NCI-H1417 treated with DMSO at 0.1 percent for 48 hours (cell line): ENCODE results near the gene CD96.
"Not testable (repeated sequence)": the region's sequence is repeated elsewhere in the genome, so short reads cannot be mapped to it uniquely, and the experiment has no call there.

ENCODE experiments used
- DNase-seq: peaks from one replicate; lab custom pipeline; 2025; lab: John Stamatoyannopoulos, UW

The CD96 gene, protein sequence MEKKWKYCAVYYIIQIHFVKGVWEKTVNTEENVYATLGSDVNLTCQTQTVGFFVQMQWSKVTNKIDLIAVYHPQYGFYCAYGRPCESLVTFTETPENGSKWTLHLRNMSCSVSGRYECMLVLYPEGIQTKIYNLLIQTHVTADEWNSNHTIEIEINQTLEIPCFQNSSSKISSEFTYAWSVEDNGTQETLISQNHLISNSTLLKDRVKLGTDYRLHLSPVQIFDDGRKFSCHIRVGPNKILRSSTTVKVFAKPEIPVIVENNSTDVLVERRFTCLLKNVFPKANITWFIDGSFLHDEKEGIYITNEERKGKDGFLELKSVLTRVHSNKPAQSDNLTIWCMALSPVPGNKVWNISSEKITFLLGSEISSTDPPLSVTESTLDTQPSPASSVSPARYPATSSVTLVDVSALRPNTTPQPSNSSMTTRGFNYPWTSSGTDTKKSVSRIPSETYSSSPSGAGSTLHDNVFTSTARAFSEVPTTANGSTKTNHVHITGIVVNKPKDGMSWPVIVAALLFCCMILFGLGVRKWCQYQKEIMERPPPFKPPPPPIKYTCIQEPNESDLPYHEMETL

DNA sequence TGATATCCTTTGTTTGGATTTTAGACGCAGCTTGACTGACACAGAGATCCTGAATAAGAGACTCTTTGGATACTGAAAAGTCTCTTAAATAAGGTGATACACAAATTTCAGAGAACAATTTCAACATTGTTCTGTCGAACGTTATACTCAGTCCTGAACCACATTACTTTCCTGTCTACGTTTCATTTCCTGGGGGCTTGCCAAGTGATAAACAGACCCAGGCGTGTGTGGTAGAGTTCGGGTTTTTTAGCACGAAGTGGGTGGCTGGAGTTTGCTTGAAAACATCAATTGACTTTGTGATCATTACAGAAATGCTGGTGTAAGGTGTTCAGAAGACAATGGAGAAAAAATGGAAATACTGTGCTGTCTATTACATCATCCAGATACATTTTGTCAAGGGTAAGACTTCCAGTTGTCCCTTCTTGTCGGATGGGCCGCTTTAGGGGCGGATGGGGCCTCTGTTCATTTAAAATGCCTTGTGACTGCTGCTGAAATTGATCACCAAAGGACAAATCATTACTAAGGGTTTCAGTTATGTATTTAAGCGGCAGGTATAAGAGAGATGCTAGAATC is at the start of gene CD96:
Gene CD96 (plus strand): TSS at position 287 of the 573 bp plus-strand sequence. CDS start 52 bp downstream, at position 339.
- DNase-seq = no peak

DNA sequence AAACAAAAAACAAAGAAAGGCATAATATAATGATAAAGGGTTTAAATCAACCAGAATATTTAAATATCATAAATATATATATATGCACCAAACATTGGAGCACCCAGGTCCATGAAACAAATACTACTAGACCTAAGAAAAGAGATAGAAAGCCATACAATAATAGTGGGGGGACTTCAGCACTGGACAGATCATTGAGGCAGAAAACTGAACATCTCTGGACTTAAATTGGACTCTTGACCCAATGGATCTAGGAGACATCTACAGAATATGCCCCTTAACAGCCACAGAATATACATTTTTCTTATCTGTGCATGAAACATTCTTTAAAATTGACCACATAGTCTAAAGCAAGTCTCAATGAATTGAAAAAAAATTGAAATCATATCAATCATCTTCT is 48.7 kb upstream of the CD96 start:
- DNase-seq = no peak

DNA sequence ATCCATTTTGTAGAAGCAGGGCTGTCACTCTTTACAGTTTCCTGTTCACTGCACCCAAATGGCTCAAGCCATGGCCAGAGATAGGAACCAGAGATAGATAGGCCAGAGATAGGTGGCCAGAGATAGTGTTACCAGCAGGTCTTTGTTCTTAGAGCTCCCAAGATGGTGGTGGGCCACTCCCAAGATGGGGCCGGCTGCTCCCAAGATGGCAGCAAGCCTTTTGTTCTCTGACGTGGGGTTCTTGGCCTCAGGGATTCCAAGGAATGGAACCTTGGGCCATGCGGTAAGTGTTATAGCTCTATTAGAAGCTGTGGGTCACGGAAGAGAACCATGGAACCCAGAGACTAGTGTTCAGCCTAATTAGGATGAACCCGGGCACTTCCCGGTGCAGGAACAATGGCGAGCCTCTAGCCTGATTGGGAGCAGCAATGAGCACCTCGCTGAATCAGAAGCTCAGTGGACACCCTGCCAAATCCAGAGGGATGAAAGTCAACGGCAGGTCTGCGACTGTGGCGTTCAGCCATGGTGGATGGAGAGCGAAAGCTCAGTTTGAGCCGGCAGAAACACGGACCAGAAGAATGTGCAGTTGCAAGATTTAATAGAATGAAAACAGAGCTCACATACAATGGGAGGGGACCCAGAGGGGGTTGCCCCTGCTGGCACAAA is 45.0 kb upstream of the CD96 start:
- DNase-seq = no peak

DNA sequence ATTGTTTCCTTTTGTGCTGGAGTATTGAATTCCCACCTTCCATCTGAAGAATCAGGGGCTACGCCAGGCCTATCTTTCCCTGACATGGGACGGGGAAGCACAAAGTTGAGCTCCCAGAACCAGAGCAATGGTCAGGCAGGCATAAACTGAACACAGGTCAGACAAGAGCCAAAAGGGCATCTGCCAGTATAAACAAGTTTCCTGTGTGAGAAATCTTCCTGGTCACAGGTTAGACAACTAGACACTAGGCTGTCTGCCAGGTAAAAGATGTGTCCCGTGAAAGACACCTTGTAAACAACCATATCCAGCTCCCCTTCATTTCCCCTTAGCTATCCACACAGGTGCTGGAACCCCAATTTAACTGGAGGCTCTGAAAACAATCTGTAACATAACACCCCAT is 44.0 kb upstream of the CD96 start:
- DNase-seq = no peak

DNA sequence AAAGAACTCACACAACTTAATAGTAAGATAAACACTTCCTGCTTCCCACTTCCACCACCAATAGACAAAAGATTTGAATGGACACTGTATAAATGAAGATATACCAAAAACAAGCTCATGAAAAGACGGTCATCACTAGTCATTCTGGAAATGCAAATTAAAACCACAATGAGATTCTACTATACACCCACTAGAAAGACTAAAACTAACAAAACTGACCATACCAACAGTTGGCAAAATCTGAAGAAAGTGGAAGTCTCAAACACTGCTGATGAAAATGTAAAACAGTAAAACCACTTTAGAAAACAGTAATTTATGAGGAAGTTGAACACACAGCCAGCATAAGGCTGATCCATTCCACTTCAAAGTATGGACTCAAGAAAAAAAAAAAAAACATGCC is 35.6 kb upstream of the CD96 start:
- no peak for DNase-seq

DNA sequence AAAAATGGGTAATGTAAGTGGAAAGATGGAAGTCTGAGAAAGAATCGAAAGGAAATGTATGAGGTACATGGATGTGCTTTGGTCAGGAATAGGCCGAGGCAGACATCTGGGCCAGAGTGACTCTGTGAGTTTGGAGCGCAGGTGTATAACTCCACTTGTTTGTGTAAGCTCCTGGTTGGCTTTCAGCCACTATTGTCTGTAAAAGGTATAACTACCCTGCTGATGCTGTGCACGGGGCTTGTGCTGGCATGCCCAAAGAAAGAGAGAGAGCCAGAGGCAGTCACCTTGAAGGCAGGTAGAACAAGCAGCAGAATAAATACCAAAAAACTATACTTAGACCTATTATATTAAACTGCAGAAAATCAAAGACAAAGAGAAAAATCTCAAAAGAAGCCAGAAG is 32.7 kb upstream of the CD96 start:
- no peak for DNase-seq

DNA sequence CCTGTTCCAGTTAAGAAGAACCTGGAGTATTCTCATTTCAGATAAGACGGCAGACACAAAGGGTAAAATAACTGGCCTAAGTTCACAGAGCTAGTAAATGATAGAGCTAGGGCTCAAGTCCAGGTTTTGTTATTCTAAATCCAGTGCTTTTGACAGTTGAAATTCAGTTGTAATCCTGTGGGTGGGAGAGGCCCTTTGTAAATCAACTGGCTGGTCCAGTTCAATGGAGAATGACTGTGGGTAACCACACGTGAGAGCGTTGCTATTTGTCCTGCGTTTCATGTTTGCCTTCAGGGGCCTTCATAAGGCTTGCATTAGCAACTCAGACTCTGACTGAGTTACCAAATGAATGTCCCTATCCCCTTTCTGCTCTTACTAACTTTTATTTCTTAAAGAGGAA is 24.2 kb upstream of the CD96 start:
- no peak for DNase-seq

DNA sequence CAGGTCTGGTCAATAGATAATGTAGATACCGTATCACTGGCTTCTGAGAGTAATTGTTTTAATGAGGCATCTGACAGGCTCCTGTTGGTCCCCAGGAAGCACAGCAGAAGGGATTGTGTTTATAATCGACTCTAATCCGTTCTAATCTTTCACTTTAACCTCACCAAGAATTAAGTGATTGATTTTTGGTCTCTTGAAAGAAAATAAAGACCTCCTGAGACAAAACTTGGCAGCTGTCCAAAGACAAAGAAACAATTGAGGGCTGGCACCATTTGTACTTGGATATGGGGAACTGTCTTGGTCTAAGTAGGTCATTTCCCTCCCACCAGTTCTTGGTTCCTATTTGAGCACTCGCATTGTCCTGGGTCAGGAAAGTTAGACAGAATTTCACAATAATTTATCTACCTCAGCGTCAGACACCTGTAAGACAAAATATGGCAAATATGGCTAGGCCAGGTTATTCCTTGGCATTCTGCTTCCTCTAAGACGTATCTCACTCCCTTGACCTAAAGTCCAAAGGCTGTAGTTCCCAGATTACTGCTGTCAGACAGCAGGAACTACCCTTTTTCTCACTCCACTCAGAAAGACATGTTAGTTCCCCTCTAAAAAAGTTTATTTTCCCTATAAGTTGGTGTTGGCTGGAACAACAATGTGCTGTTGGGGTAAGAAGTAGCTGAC is 22.7 kb upstream of the CD96 start:
- DNase-seq = no peak

DNA sequence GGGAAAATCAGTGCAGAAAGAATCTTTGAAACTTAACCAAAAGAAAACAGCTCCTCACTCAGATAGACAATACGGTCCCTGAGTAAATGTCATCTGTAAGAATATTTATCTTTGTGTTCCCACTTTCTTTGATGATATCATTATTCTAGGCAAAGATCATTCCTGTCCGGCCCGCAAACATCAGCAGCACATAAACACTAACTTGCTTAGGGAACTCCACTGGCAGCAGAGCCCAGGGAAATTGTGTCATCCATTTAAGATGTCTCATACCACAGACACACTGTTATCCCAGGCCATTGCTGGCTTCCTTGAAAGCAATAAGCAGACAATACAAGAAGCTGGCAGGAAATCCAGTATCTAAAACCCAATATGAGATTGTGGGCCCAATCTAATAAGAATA is 20.1 kb upstream of the CD96 start:
- no peak for DNase-seq

DNA sequence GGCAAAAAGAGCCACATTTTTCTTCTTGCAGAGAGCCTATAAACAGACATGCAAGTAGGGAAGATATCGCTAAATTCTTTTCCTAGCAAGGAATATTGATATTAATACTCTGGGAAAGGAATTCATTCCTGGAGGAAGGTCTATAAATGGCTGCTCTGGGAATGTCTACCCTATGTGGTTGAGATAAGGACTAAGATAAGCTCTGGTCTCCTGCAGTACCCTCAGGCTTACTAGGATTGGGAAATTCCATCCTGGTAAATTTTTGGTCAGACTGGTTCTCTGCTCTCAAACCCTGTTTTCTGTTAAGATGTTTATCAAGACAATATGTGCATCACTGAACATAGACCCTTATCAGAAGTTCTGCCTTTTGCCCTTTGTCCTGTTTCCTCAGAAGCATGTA is 17.5 kb upstream of the CD96 start:
- not testable (repeated sequence) for DNase-seq

DNA sequence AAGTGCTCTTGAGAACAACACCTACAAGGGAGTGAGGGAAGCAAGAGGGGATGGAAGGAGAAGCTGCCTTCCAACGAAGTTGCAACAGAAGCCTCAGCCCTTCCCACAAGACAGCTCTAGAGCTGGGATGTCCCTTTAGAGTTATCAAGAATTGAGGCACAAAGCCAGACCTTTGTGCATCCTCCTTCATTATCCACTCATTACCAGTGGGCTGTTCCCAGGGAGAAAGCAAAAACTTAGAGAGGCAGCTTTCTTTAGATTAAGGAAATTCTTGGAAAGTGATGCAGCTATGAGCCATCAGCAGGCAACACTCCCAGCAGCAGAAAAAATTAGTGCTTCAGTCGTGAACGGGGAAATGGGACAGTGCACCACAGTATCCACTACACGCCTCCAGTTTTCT is 10.6 kb upstream of the CD96 start:
- no peak for DNase-seq

DNA sequence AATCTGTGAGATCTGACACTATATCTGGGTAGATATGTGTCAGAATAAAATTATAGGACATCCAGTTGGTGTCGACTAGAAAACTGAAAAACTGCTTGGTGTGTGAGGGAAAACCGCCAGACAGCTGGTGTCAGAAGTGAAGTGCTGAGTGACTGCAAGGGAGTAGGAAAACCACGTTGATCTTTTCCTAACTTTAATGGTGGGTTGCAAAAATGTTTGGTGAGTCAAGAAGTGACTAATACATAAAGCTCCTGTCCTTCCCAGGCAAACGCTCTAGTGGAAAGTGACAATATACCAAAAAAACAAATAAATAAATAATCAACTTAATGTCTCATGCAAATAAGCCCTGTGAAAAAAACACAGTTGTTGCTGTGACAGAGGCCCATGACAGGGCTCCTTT is 7.3 kb upstream of the CD96 start:
- DNase-seq = no peak

DNA sequence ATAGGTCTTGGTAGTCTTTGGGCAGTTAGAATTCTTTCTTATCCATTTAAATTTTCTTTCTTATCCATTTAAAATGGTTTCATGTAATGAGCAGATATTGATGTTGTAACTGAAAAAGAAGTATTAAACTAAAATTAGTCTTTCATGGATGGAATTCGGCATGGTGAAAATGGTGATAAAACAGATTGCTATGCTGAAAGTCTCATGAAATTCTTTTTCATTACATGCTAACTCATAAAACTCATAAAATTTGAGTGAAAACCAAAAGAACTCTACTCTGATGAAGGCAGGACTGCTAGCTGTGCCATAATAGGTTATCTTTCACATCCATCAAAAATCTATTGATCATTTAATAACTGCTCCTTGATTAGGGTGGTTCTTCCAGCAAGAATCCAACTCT is 3.9 kb upstream of the CD96 start:
- no peak for DNase-seq

DNA sequence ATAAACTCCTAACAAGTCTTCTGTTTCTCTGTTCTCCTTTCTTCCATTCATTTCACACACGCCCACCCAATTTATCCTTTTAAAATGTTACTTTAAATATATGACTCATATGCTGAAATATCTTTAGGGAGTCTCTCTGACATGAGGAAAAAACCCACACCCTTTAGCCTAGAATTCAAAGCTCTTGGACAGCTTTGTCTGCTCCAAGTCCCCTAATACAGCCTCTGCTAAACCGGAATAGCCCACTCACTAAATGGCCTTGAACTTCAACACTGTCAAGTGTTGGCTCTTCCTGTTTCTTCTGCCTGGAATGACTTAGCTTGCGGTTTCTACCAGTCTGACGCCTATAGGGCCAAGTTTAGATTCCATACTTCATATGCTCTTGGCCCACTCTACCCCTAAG is 3.3 kb upstream of the CD96 start:
- no peak for DNase-seq

DNA sequence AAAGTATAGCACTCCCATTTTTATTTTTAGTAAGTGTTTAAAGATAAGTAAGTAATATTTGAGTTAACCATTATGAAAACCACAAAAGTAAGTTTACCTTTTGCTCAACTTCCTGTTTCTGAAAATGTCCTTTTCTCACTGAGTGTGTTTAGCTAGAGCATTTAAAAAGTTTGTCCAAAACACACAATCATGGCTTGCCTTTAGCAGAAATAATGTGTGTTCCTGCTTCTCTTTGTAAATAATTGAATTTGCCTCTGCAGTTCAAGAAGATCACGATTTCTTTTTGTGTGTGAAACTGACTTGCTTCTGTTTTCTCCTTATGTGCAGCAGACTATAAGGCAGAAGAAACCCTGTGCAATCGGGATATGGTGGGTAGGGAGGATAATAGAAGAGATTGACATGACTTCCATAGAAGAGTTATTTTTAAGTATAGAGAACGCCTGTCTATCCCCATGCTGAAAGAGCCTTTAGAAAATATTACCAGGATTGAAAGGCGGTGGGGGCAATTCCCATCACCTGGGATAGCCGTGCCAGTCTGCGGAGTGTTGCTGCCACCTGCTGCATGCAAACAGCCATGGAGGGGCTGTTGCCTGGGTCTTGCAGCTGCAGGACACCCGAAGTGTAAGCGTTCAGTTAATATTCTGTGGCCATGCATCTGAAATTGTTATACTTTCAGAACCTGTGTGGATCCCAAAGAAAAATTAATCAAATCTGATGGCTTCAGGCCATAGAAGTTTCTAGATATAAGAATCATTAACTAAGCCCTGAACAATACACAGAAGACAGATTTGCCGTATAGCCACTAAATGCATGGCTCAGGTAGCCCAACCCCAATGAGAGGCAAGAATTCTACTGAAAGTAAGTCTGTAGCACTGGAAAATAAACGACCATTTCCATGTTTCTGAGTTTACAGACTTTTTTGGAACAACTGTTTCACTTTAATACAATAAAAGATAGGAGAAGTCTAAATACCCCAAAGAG is 2.4 kb upstream of the CD96 start:
- DNase-seq = no peak

DNA sequence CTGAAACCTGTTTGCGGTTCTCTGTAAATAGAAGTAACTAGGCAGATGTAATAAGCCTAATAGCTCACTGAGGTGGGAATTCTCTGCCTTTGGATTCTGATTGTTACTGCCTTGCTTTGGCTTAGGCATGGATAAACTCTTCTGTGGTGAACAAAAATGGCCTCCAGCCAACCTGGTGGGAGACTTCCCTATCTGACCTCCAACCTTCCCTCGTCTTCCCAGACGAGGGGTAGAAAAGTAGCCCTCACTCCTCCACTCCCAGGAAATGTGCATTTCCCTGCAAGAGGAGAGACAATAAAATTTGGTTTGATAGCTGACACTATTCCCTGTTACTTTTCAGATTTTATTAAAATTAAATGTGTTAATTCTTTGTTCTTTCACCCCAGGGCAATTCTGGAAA is 606 bp upstream of the CD96 start:
- DNase-seq = no peak

DNA sequence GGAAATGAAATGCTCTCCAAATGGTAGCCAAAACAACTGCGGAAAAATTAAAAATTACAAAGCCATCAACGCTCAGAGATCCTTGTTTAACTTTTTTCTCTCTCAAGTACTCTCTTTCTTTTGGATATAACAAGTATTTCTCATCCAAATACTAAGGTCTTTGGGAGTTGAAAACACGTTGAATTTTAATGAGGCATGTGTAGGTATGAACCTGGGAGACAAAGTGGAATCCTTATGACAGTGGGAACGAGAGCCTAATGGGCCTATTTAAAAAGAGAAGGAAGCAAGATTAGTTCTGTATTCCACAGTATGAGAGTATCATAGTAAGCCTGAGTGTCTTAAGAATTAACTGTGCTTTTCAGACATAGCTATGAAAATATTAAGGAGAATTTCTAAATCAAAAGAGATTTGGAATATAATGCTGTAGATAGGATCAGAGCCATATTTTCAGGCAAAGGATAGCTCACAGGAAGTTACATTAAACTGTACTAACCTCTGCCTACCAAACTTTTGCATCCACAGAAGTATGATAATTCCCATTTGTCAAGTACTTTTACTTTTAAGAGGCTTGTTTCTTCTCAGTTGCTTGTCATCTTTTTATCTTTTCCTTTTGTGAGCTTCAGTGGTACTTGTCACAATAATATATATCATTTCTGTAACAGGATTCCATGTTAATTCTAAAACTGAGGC is 759 bp downstream of the CD96 start:
- no peak for DNase-seq

DNA sequence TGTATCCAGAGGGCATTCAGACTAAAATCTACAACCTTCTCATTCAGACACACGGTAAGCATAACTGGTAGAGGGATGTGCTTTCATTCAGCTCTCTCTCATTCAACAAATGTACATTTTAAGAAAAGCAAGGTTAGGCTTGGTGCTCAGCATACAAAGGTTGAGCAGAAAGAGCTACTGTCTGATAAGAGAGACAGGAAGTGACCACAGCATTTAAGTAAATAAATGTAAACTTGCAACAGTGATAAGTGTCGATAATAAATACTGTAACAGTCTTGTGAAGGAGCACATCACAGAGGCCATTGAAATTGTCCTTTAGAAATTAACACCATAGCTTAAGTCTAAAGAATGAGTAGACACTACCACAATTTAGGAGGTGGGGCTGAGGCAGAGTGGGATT is 3.4 kb downstream of the CD96 start:
- no peak for DNase-seq

DNA sequence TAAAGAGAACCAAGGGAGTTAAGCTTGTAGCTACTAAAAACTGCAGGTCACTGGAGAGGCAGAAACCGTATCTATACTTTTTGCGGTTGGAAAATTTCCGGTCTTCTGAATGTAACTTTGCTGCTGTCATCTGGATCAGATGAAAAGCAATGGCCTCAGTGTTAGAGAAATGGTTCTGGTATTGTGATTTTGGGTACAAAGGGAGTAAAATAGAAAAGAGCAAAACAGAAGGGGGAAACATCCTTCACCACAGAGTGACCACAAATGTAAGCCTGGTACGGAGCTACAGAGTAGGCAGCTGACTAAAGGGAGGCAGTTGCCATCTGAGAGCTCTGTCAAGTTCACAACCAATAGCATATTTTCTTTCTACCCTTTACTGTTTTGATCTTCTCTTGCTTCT is 5.6 kb downstream of the CD96 start:
- no peak for DNase-seq

DNA sequence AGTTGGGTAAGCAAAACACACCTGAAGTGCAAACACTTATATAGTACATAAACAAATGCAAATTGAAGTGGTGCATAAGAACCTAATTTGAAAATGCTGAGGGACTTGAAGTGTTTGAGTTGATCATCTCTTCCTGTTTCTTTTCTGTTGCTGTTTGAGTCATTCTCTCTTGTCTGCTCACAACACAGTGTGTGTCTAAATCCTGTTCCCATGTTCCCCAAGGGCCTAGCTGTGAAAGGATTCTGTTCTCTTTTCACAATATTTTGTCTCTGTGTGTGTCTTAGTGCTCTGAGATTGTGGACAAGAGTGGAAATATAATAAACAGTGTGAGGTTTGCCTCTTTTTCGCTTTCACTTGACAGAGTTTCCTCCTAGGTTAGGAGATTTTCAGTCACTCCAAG is 6.1 kb downstream of the CD96 start:
- no peak for DNase-seq

DNA sequence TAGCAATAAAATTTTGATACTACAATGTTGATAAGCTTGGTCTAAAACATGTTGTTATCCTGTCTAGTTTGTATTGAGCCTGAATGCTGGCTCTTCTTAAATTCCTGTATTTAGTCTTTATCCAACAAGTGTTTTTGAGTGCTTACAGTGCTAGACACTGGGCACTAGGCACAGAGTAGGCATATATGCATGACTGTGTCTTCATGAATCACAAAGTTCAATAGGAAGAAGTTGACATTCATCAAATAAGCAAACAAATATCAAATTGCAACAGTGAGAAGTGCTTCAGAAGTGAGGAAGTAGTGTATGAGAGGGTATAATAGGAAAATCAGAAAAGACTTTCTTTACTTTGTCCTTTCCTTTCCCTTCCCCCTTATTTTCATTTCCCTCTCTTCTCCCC is 6.8 kb downstream of the CD96 start:
- DNase-seq = no peak
